Astrocyte of the cerebellum (primary cell): ENCODE measurements around the gene PPP4R1.
"Not testable (repeated sequence)": the region's sequence is repeated elsewhere in the genome, so short reads cannot be mapped to it uniquely, and the experiment has no call there.

ENCODE experiments used
- DNase-seq: peaks from one replicate; pipeline ENCODE4 v3.0.0-alpha.2; 2011; ENCODE audit warnings: low read depth
- H3K4me3 ChIP-seq: 2 replicates; pipeline ENCODE4 v1.5.1; 2011; ENCODE audit warnings: mild to moderate bottlenecking, low read depth, low read length, moderate library complexity
- CTCF ChIP-seq: IDR thresholded peaks from 2 replicates; pipeline ENCODE4 v1.5.1; 2012; ENCODE audit warnings: low read length, low read depth, moderate library complexity, mild to moderate bottlenecking; ENCODE audit errors: missing control alignments
- in situ Hi-C: cut with HindIII; loops from 2 replicates; pipeline ENCODE4 v1.10.0; 2017; ENCODE audit warnings: low sequenced_read_pairs

Gene PPP4R1

GRCh38 chr18:9642799-9643462 lies 28.6 kb upstream of the PPP4R1 start:
- no peak overlapping the region for H3K4me3 ChIP-seq
- no peak for DNase-seq
- TF ChIP-seq CTCF, result no peak
- in situ Hi-C loops, result no loop called here

- in situ Hi-C loops, H3K4me3 ChIP-seq, DNase-seq: not testable (repeated sequence)
Observed at GRCh38 chr18:9641081-9641480, 26.7 kb upstream of the PPP4R1 start.

GRCh38 chr18:9638886-9639285 lies 24.5 kb upstream of the PPP4R1 start:
- DNase-seq, result no peak
- no peak for TF ChIP-seq CTCF
- in situ Hi-C loops, result no loop called here
- no peak overlapping the region for H3K4me3 ChIP-seq

- H3K4me3 ChIP-seq, result no peak overlapping the region
- no peak for TF ChIP-seq CTCF
- in situ Hi-C loops, result no loop called here
- no peak for DNase-seq
Observed at GRCh38 chr18:9637036-9637767, 22.8 kb upstream of the PPP4R1 start.

GRCh38 chr18:9634856-9635255 lies 20.5 kb upstream of the PPP4R1 start:
- TF ChIP-seq CTCF, result no peak
- no peak for DNase-seq
- no peak overlapping the region for H3K4me3 ChIP-seq
- in situ Hi-C loops, result no loop called here

GRCh38 chr18:9631814-9632496 lies 17.6 kb upstream of the PPP4R1 start:
- no peak for TF ChIP-seq CTCF
- no peak overlapping the region for H3K4me3 ChIP-seq
- peak; percentile 68 for DNase-seq
- in situ Hi-C loops, result no loop called here

GRCh38 chr18:9630444-9630843 lies 16.1 kb upstream of the PPP4R1 start:
- in situ Hi-C loops, result no loop called here
- TF ChIP-seq CTCF, result no peak
- no peak for DNase-seq
- H3K4me3 ChIP-seq, result no peak overlapping the region
